Endothelial cell (in vitro differentiated cells): ENCODE results near the gene ELF4. TPM values are rescaled to one million over a fixed set of nuclear protein-coding genes. Genes with fewer than 3 reads are reported as not detected.

ENCODE experiments used
- DNase-seq: peaks from one replicate; pipeline ENCODE4 v3.0.0; 2021; ENCODE audit warnings: low spot score
- H3K27ac Mint-ChIP-seq: one replicate; pipeline ENCODE4 v1.8.0; 2021; ENCODE audit warnings: mixed read lengths, inconsistent platforms; ENCODE audit not compliant: unreplicated experiment
- H3K27me3 Mint-ChIP-seq: one replicate; pipeline ENCODE4 v1.8.0; 2021; ENCODE audit warnings: mild to moderate bottlenecking, moderate library complexity, mixed read lengths, inconsistent platforms; ENCODE audit not compliant: unreplicated experiment
- H3K36me3 Mint-ChIP-seq: one replicate; pipeline ENCODE4 v1.8.0; 2021; ENCODE audit warnings: mild to moderate bottlenecking, low read depth, mixed read lengths, inconsistent platforms; ENCODE audit not compliant: unreplicated experiment
- H3K4me1 Mint-ChIP-seq: one replicate; pipeline ENCODE4 v1.8.0; 2021; ENCODE audit warnings: mild to moderate bottlenecking, mixed read lengths, inconsistent platforms; ENCODE audit not compliant: unreplicated experiment
- H3K4me3 Mint-ChIP-seq: one replicate; pipeline ENCODE4 v1.8.0; 2021; ENCODE audit warnings: mild to moderate bottlenecking, mixed read lengths, inconsistent platforms; ENCODE audit not compliant: unreplicated experiment
- H3K9me3 Mint-ChIP-seq: one replicate; pipeline ENCODE4 v1.8.0; 2021; ENCODE audit warnings: mixed read lengths, inconsistent platforms; ENCODE audit not compliant: unreplicated experiment
- CTCF ChIP-seq: fragments of 200-600 bp; sonication (generic); IDR thresholded peaks from one replicate; pipeline ENCODE4 v1.5.0; 2021; ENCODE audit warnings: antibody characterized with exemption; ENCODE audit not compliant: unreplicated experiment
- total RNA-seq: library from RNA; stranded (reverse); fragmentation: NEBNext Ultra II Directional; extraction: Animal tissue kit (Norgen Biotek cat#: 25700); gene quantifications from one replicate; pipeline ENCODE4 v1.2.1, GENCODE V29; 2021; ENCODE audit not compliant: unreplicated experiment

ELF4 gene
- total RNA-seq, 1 donor from 2014 or later = 23.6 TPM

- Mint-ChIP-seq H3K4me3 (no peak overlapping the region), H3K4me1 (peaks cover 17% of the 10 kb centered on the region), H3K9me3 (no peaks in the 10 kb centered on the region), H3K27ac (no peak overlapping the region), H3K27me3 (peaks cover 2% of the 10 kb centered on the region), H3K36me3 (peaks cover 8% of the 10 kb centered on the region)
- no peak for DNase-seq
- TF ChIP-seq CTCF = no peak
Measured at GRCh38 chrX:130080791-130081367, 29.4 kb downstream of the ELF4 start.

DNA sequence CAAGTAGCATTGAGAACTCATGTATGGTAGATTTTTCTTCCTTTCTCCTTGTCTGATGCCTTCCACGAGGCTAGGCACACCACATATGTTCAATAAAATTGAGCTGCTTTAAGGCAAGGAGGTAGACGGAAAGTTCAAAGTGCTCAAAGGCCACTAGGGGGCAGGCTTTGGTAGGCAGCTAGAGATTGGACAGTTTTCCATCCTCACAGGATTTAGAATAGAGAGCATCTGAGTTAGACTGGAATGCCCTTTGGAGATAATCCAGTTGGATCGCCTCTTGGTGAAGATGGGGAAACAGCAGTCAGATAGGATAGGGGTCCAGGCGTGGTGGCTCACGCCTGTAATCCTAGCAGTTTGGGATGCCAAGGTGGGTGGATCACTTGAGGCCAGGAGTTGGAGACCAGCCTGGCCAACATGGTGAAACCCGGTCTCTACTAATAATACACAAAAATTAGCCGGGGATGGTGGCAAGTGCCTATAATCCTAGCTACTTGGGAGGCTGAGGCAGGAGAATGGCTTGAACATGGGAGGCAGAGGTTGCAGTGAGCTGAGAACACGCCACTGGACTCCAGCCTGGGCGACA is 30.4 kb downstream of the ELF4 start:
- Mint-ChIP-seq H3K4me3 (peak overlapping the region; percentile 19), H3K4me1 (peaks cover 10% of the 10 kb centered on the region), H3K27me3 (peaks cover 2% of the 10 kb centered on the region), H3K36me3 (peaks cover 12% of the 10 kb centered on the region), H3K9me3 (no peaks in the 10 kb centered on the region), H3K27ac (no peak overlapping the region)
- DNase-seq = peak; percentile 53
- peak; percentile 66 for TF ChIP-seq CTCF

DNA sequence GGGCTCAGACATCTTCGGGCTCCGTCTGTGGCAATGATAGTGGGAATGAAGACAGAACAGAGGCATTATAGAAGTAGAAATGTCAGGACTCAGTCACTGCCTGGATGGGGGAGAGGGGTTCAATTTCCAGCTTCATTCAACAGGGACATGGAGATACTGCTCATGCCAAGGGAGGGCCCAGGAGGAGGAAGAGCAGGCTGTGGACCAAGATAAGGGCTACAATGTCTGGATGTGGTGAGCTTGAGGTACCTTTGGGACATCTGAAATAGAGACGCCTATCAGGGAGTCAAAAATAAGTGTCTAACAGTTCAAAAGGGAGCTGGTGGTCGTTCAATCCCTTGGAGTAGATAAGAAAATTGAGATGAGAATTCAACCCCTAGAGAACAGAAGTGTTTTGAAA is 34.5 kb downstream of the ELF4 start:
- no peak for TF ChIP-seq CTCF
- no peak overlapping the region for H3K4me3 Mint-ChIP-seq
- H3K27ac Mint-ChIP-seq = no peak overlapping the region
- no peaks in the 10 kb centered on the region for H3K9me3 Mint-ChIP-seq
- no peak for DNase-seq
- no peaks in the 10 kb centered on the region for H3K4me1 Mint-ChIP-seq
- peaks cover 12% of the 10 kb centered on the region for H3K36me3 Mint-ChIP-seq
- peaks cover 4% of the 10 kb centered on the region for H3K27me3 Mint-ChIP-seq

GRCh38 chrX:130072345-130072740 is 38.0 kb downstream of the ELF4 start:
- H3K4me3 Mint-ChIP-seq = no peak overlapping the region
- no peak for TF ChIP-seq CTCF
- peaks cover 3% of the 10 kb centered on the region for H3K27me3 Mint-ChIP-seq
- H3K27ac Mint-ChIP-seq = no peak overlapping the region
- no peaks in the 10 kb centered on the region for H3K9me3 Mint-ChIP-seq
- DNase-seq = no peak
- no peaks in the 10 kb centered on the region for H3K4me1 Mint-ChIP-seq
- H3K36me3 Mint-ChIP-seq = peaks cover 5% of the 10 kb centered on the region

DNA sequence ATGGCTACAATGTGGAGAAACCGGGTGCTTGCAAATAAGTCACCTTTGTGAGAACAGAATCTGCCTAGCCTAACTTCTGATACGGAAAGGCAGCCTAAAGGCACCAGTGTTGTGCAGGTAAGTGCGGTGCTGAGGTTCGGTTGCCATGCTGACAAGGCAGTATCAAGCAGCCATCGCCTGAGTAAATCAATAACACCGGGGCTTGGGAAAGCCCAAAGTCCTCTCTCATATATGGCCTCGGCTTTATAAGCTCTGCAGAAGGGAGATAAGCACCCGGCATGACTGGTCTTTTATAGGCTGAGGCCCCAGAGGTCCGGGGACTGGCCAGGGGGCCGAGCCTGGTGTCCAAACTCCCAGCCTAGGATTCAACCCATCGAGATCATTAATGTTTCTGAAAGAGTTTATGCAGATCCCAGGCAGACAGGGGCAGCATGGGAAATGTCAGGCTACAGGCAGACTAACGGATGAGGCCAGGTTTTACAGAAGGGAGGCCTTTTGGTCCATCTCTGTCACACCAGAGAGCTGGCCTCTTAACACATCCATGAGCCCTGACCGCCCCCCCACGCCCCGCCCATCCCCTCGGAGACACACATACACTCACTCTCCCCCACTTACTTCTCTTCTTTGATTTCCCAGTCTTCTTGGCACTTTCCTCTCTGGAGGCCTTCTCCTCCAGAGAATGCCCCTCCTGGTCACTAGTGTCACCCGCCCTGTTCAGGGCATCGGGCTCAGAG is 38.5 kb downstream of the ELF4 start:
- H3K36me3 Mint-ChIP-seq = peaks cover 8% of the 10 kb centered on the region
- no peaks in the 10 kb centered on the region for H3K4me1 Mint-ChIP-seq
- peaks cover 3% of the 10 kb centered on the region for H3K27me3 Mint-ChIP-seq
- no peak for TF ChIP-seq CTCF
- no peak overlapping the region for H3K4me3 Mint-ChIP-seq
- no peaks in the 10 kb centered on the region for H3K9me3 Mint-ChIP-seq
- DNase-seq = no peak
- no peak overlapping the region for H3K27ac Mint-ChIP-seq
